Tibial nerve (tissue), 4 donors: ENCODE measurements around the gene PTPRA. TPM values are rescaled to one million over a fixed set of nuclear protein-coding genes. Genes with fewer than 3 reads are reported as not detected.

Experiments used
- DNase-seq, 2 donors: peaks; one replicate each; pipeline ENCODE4 v3.0.0-alpha.2; 2019; ENCODE audit warnings: low spot score in 2 of 2
- H3K27ac ChIP-seq, 4 donors: fragments of 200-600 bp; sonication (generic) in 3 of 4; one replicate each; pipeline ENCODE4 v1.5.1; 2017 to 2019; ENCODE audit warnings: mild to moderate bottlenecking in 1 of 4
- H3K27me3 ChIP-seq, 2 donors: fragments of 200-600 bp; sonication (generic) in 1 of 2; one replicate each; pipeline versions ENCODE4 v1.5.1 to v1.6.0; 2017 to 2019
- H3K36me3 ChIP-seq, 3 donors: fragments of 200-600 bp; sonication (generic); one replicate each; pipeline ENCODE4 v1.5.1; 2018 to 2019
- H3K4me1 ChIP-seq, 4 donors: fragments of 200-600 bp; sonication (generic) in 3 of 4; one replicate each; pipeline ENCODE4 v1.5.1; 2017 to 2019
- H3K4me3 ChIP-seq, 4 donors: fragments of 200-600 bp; sonication (generic) in 3 of 4; one replicate each; pipeline ENCODE4 v1.5.1; 2017 to 2019; ENCODE audit warnings: mild to moderate bottlenecking in 1 of 4, moderate library complexity in 1 of 4
- H3K9me3 ChIP-seq, 4 donors: fragments of 200-600 bp; sonication (generic) in 3 of 4; one replicate each; pipeline ENCODE4 v1.5.1; 2017 to 2019
- CTCF ChIP-seq, 5 experiments: fragments of 200-600 bp in 3 of 5; fragments of 450-650 bp in 2 of 5; sonication (generic) in 3 of 5; IDR thresholded peaks; one replicate each; pipeline ENCODE4 v1.5.1; 2016 to 2019; ENCODE audit warnings: antibody characterized with exemption in 5 of 5, mild to moderate bottlenecking in 3 of 5, moderate library complexity in 2 of 5
- EP300 ChIP-seq, 2 donors: sonication (generic); formaldehyde crosslinking; IDR thresholded peaks; one replicate each; pipeline ENCODE4 v1.6.1; 2017; ENCODE audit warnings: antibody characterized with exemption in 2 of 2, mild to moderate bottlenecking in 1 of 2
- POLR2A ChIP-seq, 2 donors: fragments of 450-650 bp; IDR thresholded peaks; one replicate each; pipeline ENCODE4 v1.6.1; 2017; ENCODE audit warnings: antibody characterized with exemption in 2 of 2, mild to moderate bottlenecking in 2 of 2, moderate library complexity in 2 of 2
- WGBS, 2 donors: methylation state at CpG; one replicate each; pipeline ENCODE4 v1.1.5; 2018; 5-methylcytosine and 5-hydroxymethylcytosine counted together
- total RNA-seq, 4 donors: library from RNA; depleted of rRNA; stranded (reverse); fragments of >200 nt; gene quantifications; one replicate each; pipeline ENCODE4 v1.1.0, GENCODE V29; 2016

PTPRA gene
- total RNA-seq, 4 donors from 2014 or later, result 46.3 to 119 (median 67.4) TPM

GRCh38 chr20:2865630-2866029, 7.7 kb upstream of the PTPRA start:
- Histone ChIP-seq H3K9me3 (no peaks in the 10 kb centered on the region), H3K27me3 (no peaks in the 10 kb centered on the region), H3K36me3 (peaks cover 4 to 68% (median 4%) of the 10 kb centered on the region in 3 donors), H3K4me3 (no peak overlapping the region), H3K27ac (no peak overlapping the region), H3K4me1 (peaks cover 0 to 30% (median 2%) of the 10 kb centered on the region in 4 donors)
- TF ChIP-seq CTCF (IDR thresholded peaks at IDR 0.05) (no peak), POLR2A (IDR thresholded peaks at IDR 0.05) (no peak), EP300 (IDR thresholded peaks at IDR 0.05) (no peak)
- no peak for DNase-seq
- WGBS, 2 donors, result 93% methylated on average over 3 of the region's 3 CpGs

DNA sequence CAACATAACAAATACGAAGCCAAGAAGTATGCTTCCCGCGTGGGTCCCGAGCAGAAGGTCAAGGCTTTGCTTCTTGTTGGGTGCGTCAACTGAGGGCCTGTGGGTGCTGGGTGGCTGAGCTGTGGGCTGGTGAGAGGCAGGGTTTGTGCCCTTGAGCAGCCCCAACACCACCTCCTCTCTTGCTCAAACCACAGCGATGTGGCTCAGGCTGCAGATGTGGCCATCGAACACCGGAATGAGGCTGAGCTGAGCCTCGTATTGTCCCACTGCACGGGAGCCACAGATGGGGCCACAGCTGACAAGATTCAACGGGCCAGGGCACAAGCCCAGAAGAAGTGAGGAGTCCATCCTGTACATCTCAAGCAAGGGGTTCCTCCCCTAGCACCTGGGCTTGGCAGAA, 7.0 kb upstream of the PTPRA start:
- H3K9me3 ChIP-seq, result no peaks in the 10 kb centered on the region
- DNase-seq, result no peak
- no peak for TF ChIP-seq CTCF (IDR thresholded peaks at IDR 0.05)
- TF ChIP-seq POLR2A (IDR thresholded peaks at IDR 0.05), result no peak
- TF ChIP-seq EP300 (IDR thresholded peaks at IDR 0.05), result no peak
- no peak overlapping the region for H3K27ac ChIP-seq
- no peaks in the 10 kb centered on the region for H3K27me3 ChIP-seq
- H3K4me3 ChIP-seq, result no peak overlapping the region
- peaks cover 2 to 62% (median 4%) of the 10 kb centered on the region in 3 donors for H3K36me3 ChIP-seq
- WGBS, 2 donors, result 90 to 98% methylated on average over 9 to 11 of the region's 11 CpGs
- H3K4me1 ChIP-seq, result peaks cover 0 to 36% (median 7%) of the 10 kb centered on the region in 4 donors

GRCh38 chr20:2867081-2867864, 6.0 kb upstream of the PTPRA start:
- DNase-seq, result no peak
- no peak overlapping the region for H3K4me3 ChIP-seq
- peaks cover 0 to 51% (median 4%) of the 10 kb centered on the region in 3 donors for H3K36me3 ChIP-seq
- H3K27ac ChIP-seq, result peak overlapping the region in 1 of 4 donors; percentile 28
- H3K4me1 ChIP-seq, result peaks cover 0 to 46% (median 15%) of the 10 kb centered on the region in 4 donors
- no peak for TF ChIP-seq POLR2A (IDR thresholded peaks at IDR 0.05)
- TF ChIP-seq EP300 (IDR thresholded peaks at IDR 0.05), result no peak
- H3K27me3 ChIP-seq, result no peaks in the 10 kb centered on the region
- H3K9me3 ChIP-seq, result no peaks in the 10 kb centered on the region
- WGBS, 2 donors, result 42 to 49% methylated on average over 12 of the region's 12 CpGs

DNA sequence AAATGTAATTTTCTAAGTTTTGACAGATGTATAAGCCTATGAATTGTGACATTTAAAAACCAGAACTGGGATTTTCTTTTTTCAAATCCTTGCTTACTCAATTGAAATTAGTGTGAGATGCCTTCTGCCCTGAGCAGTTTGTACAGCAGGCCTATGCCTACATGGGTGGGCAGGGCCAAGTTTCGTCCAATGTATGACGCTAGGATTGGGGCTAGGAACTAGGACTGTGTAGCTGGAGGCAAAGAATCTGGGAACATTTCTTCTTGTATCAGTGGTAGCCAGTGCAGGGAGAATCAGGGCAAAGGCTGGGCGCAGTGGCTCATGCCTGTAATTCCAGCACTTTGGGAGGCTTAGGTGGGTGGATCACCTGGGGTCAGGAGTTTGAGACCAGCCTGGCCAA, 3.9 kb upstream of the PTPRA start:
- no peaks in the 10 kb centered on the region for H3K9me3 ChIP-seq
- H3K4me3 ChIP-seq, result no peak overlapping the region
- no peaks in the 10 kb centered on the region for H3K27me3 ChIP-seq
- no peak for DNase-seq
- H3K4me1 ChIP-seq, result peaks cover 0 to 57% (median 19%) of the 10 kb centered on the region in 4 donors
- TF ChIP-seq EP300 (IDR thresholded peaks at IDR 0.05) (no peak), POLR2A (IDR thresholded peaks at IDR 0.05) (no peak), CTCF (IDR thresholded peaks at IDR 0.05) (no peak)
- peaks cover 0 to 30% (median under 1%) of the 10 kb centered on the region in 3 donors for H3K36me3 ChIP-seq
- WGBS, 2 donors, result 88 to 93% methylated on average over 3 of the region's 3 CpGs
- peak overlapping the region in 2 of 4 donors; percentile 57 to 83 for H3K27ac ChIP-seq

DNA sequence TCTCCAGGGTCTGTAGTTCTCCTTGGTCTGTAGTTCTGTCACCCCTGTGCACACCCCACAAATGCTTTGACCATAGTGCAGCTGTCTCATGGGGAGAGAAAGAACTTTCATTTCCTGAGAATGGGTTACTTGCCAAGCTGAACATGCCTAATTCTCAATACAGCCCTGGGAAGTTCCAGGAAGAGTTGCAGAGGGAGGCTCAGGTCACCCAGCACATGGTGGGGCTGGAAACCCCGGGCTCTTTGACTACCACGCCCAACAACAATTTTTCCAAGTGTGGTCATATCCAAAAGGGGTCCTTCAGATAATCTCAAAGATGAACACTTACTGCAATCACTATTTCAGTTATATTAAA, 2.2 kb upstream of the PTPRA start:
- peaks cover 0 to 13% (median 0%) of the 10 kb centered on the region in 3 donors for H3K36me3 ChIP-seq
- no peaks in the 10 kb centered on the region for H3K27me3 ChIP-seq
- peaks cover 0 to 73% (median 29%) of the 10 kb centered on the region in 4 donors for H3K4me1 ChIP-seq
- H3K27ac ChIP-seq, result peak overlapping the region in 2 of 4 donors; percentile 83 to 92
- 45 to 59% methylated on average over 2 of the region's 2 CpGs for WGBS, 2 donors
- no peak overlapping the region for H3K4me3 ChIP-seq
- TF ChIP-seq EP300 (IDR thresholded peaks at IDR 0.05) (no peak), POLR2A (IDR thresholded peaks at IDR 0.05) (no peak), CTCF (IDR thresholded peaks at IDR 0.05) (no peak)
- no peaks in the 10 kb centered on the region for H3K9me3 ChIP-seq
- DNase-seq, result no peak
